ENCODE data around the gene RXRB.

DNA sequence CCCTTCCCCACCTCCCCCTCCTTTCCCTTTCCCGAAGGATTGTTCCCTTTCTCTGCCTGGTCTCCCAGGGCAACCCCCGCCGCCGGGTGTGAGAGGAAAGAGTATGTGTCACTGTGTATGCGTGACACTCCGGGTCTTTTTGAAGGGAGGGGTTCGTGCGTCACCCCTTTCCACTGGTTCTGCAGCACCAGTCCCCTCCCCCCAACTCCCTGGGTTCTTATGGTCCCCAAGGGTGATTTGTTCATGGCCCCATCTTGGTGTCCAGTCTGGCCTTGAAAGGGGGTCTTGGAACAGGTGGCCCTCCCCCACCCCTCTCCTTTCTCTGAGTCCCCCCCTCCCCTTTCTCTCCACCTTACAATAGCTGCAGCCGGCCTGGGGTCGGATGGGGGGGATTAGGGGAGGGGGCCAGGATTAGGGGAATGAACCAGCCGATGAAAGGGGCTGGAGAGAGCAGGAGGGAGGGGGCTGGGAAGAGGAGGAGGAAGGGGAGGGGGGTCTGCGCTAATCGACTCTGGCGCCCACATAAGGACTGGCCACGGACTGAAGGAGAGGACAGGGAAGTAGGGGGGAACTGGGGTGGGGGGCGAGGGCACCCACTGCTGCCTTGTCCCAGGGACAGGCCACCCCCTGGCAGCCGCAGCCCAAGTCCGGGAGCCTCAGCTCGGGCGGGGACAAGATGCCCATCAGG is 6.5 kb upstream of the RXRB start:
- no peak for TF ChIP-seq SP1 (IDR thresholded peaks at IDR 0.05; ENCODE audit: low read depth, low read length)
- TF ChIP-seq, protein P1, sequence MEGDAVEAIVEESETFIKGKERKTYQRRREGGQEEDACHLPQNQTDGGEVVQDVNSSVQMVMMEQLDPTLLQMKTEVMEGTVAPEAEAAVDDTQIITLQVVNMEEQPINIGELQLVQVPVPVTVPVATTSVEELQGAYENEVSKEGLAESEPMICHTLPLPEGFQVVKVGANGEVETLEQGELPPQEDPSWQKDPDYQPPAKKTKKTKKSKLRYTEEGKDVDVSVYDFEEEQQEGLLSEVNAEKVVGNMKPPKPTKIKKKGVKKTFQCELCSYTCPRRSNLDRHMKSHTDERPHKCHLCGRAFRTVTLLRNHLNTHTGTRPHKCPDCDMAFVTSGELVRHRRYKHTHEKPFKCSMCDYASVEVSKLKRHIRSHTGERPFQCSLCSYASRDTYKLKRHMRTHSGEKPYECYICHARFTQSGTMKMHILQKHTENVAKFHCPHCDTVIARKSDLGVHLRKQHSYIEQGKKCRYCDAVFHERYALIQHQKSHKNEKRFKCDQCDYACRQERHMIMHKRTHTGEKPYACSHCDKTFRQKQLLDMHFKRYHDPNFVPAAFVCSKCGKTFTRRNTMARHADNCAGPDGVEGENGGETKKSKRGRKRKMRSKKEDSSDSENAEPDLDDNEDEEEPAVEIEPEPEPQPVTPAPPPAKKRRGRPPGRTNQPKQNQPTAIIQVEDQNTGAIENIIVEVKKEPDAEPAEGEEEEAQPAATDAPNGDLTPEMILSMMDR (IDR thresholded peaks at IDR 0.05; ENCODE audit: control extremely low read depth in 1 of 3, insufficient read depth in 1 of 3, low read depth in 1 of 3, low read length in 3 of 3), result no peak
- no peak for TF ChIP-seq POLR2A (IDR thresholded peaks at IDR 0.05; ENCODE audit: control extremely low read depth in 1 of 2, low read depth in 2 of 2, low read length in 2 of 2)
- TF ChIP-seq CREB1 (IDR thresholded peaks at IDR 0.05), result no peak
- no peak for TF ChIP-seq MAFK (IDR thresholded peaks at IDR 0.05; ENCODE audit: low read depth, low read length)
- no peak for TF ChIP-seq POLR2AphosphoS5 (IDR thresholded peaks at IDR 0.05; ENCODE audit: low read depth, low read length)
- no peak for TF ChIP-seq YY1 (IDR thresholded peaks at IDR 0.05; ENCODE audit: low read depth, low read length)
- no peak for TF ChIP-seq GABPA (IDR thresholded peaks at IDR 0.05; ENCODE audit: borderline replicate concordance, insufficient read depth, low read length)
- TF ChIP-seq CBX5 (IDR thresholded peaks at IDR 0.05; ENCODE audit: low read depth, low read length), result no peak

All from H1 (cell line).